Measurements from ENCODE around the gene SIPA1L3. TPM values are rescaled to one million over a fixed set of nuclear protein-coding genes. Genes with fewer than 3 reads are reported as not detected.

The SIPA1L3 gene
- total RNA-seq, 1 experiment from 2014 or later = 66.3 TPM

- Histone ChIP-seq H3K4me1 (ENCODE audit: control insufficient read depth, insufficient read depth, low read length) (no peaks in the 10 kb centered on the region), H3K27ac (ENCODE audit: low read length) (no peak overlapping the region), H3K36me3 (ENCODE audit: control insufficient read depth, insufficient read depth, low read length) (no peaks in the 10 kb centered on the region), H3K9me3 (ENCODE audit: control insufficient read depth, insufficient read depth, low read depth, low read length) (no peaks in the 10 kb centered on the region), H3K4me3 (ENCODE audit: low read depth in 2 of 2, low read length in 2 of 2) (no peak overlapping the region), H3K27me3 (ENCODE audit: control insufficient read depth, insufficient read depth, low read length) (no peaks in the 10 kb centered on the region)
- intact Hi-C loops (cut with micrococcal nuclease; ENCODE audit: unreplicated experiment) (no loop called here), in situ Hi-C loops (cut with HindIII; ENCODE audit: low pct_unique_long_range_greater_than_20kb, low sequenced_read_pairs) (no loop called here)
- DNase-seq (ENCODE audit: low read depth, low spot score) = no peak
- no peak for ATAC-seq
- ChIA-PET POLR2A (no interaction called here), CTCF (no interaction called here)
- TF ChIP-seq CTCF (IDR thresholded peaks at IDR 0.05) (no peak), REST (IDR thresholded peaks at IDR 0.05; ENCODE audit: insufficient read depth in 1 of 2, low read depth in 2 of 2, low read length in 1 of 2) (no peak), TCF7L2 (IDR thresholded peaks at IDR 0.05; ENCODE audit: low read depth, low read length) (no peak), POLR2AphosphoS5 (IDR thresholded peaks at IDR 0.05; ENCODE audit: low read depth, low read length) (no peak), SIN3A (IDR thresholded peaks at IDR 0.05; ENCODE audit: borderline replicate concordance, insufficient read depth, low read depth, low read length) (no peak)
- BruUV-seq (replicated peaks) = no TSS peak
Measured at GRCh38 chr19:38047049-38047438, 140.0 kb downstream of the SIPA1L3 start.

DNA sequence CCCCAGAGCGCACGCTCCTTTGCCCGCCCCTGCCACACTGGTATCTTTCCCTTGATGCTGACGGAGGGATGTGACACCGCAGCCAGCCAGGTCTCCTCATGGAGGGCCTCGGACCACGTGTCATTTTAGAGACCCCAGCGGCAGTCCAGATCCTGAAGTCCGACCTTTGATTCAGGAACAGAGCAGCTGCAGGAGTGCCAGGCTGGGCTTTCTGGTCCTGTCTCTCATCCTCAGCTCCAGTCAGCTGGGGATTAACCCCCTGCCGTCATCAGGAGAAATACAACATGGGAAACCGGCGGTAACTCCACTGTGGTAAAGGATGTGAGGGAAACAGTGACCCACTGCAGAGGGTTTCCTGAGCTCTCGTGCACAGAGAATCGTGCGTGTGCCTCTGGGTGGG, 140.6 kb downstream of the SIPA1L3 start:
- Histone ChIP-seq H3K4me3 (ENCODE audit: low read depth in 2 of 2, low read length in 2 of 2) (no peak overlapping the region), H3K4me1 (ENCODE audit: control insufficient read depth, insufficient read depth, low read length) (no peaks in the 10 kb centered on the region), H3K36me3 (ENCODE audit: control insufficient read depth, insufficient read depth, low read length) (no peaks in the 10 kb centered on the region), H3K9me3 (ENCODE audit: control insufficient read depth, insufficient read depth, low read depth, low read length) (no peaks in the 10 kb centered on the region), H3K27ac (ENCODE audit: low read length) (no peak overlapping the region), H3K27me3 (ENCODE audit: control insufficient read depth, insufficient read depth, low read length) (no peaks in the 10 kb centered on the region)
- no TSS peak for BruUV-seq (replicated peaks)
- intact Hi-C loops (cut with micrococcal nuclease; ENCODE audit: unreplicated experiment) (no loop called here), in situ Hi-C loops (cut with HindIII; ENCODE audit: low pct_unique_long_range_greater_than_20kb, low sequenced_read_pairs) (no loop called here)
- TF ChIP-seq REST (IDR thresholded peaks at IDR 0.05; ENCODE audit: insufficient read depth in 1 of 2, low read depth in 2 of 2, low read length in 1 of 2) = no peak
- TF ChIP-seq SIN3A (IDR thresholded peaks at IDR 0.05; ENCODE audit: borderline replicate concordance, insufficient read depth, low read depth, low read length) = no peak
- no peak for TF ChIP-seq CTCF (IDR thresholded peaks at IDR 0.05)
- no peak for TF ChIP-seq TCF7L2 (IDR thresholded peaks at IDR 0.05; ENCODE audit: low read depth, low read length)
- no peak for TF ChIP-seq POLR2AphosphoS5 (IDR thresholded peaks at IDR 0.05; ENCODE audit: low read depth, low read length)
- ChIA-PET POLR2A (no interaction called here), CTCF (no interaction called here)
- no peak for DNase-seq (ENCODE audit: low read depth, low spot score)
- no peak for ATAC-seq

All from Panc1 (cell line).